Measurements from ENCODE around the gene H2BK1. TPM values are rescaled to one million over a fixed set of nuclear protein-coding genes. Genes with fewer than 3 reads are reported as not detected.
A peak's percentile ranks its signal among the peaks of the same experiment; 100 is the strongest.

Gene H2BK1
- total RNA-seq, 1 donor from 2014 or later = not detected

- Histone ChIP-seq H3K27ac (replicated peaks) (no peak overlapping the region), H3K4me1 (peaks cover 8% of the 10 kb centered on the region), H3K27me3 (ENCODE audit: low read depth) (peaks cover 24% of the 10 kb centered on the region), H3K36me3 (no peaks in the 10 kb centered on the region), H3K4me3 (no peak overlapping the region), H3K9me3 (replicated peaks) (no peaks in the 10 kb centered on the region)
- no peak for DNase-seq
- no peak for TF ChIP-seq CTCF (IDR thresholded peaks at IDR 0.05; ENCODE audit: borderline replicate concordance)
- intact Hi-C loops (cut with micrococcal nuclease) = no loop called here
Observed at GRCh38 chr7:151192002-151192539, 18.2 kb downstream of the H2BK1 start.

- Histone ChIP-seq H3K27me3 (ENCODE audit: low read depth) (peaks cover 27% of the 10 kb centered on the region), H3K36me3 (no peaks in the 10 kb centered on the region), H3K9me3 (replicated peaks) (no peaks in the 10 kb centered on the region), H3K27ac (replicated peaks) (no peak overlapping the region), H3K4me3 (no peak overlapping the region), H3K4me1 (peaks cover 8% of the 10 kb centered on the region)
- TF ChIP-seq CTCF (IDR thresholded peaks at IDR 0.05; ENCODE audit: borderline replicate concordance) = no peak
- DNase-seq = no peak
- intact Hi-C loops (cut with micrococcal nuclease) = no loop called here
Observed at GRCh38 chr7:151191544-151191943, 18.7 kb downstream of the H2BK1 start.

- intact Hi-C loops (cut with micrococcal nuclease) = no loop called here
- no peak overlapping the region for H3K27ac ChIP-seq (replicated peaks)
Observed at GRCh38 chr7:151189038-151189437, 21.2 kb downstream of the H2BK1 start.

GRCh38 chr7:151188252-151188542 lies 22.1 kb downstream of the H2BK1 start:
- DNase-seq = no peak
- H3K9me3 ChIP-seq (replicated peaks) = no peaks in the 10 kb centered on the region
- TF ChIP-seq CTCF (IDR thresholded peaks at IDR 0.05; ENCODE audit: borderline replicate concordance) = no peak
- peak overlapping the region; percentile 69 for H3K4me3 ChIP-seq
- H3K4me1 ChIP-seq = peaks cover 21% of the 10 kb centered on the region
- H3K27ac ChIP-seq (replicated peaks) = peak overlapping the region; percentile 96
- H3K36me3 ChIP-seq = peaks cover 3% of the 10 kb centered on the region
- peaks cover 11% of the 10 kb centered on the region for H3K27me3 ChIP-seq (ENCODE audit: low read depth)
- intact Hi-C loops (cut with micrococcal nuclease) = no loop called here

More at GRCh38 chr7:151189038-151189437, 21.2 kb downstream of the H2BK1 start:
- no peaks in the 10 kb centered on the region for H3K9me3 ChIP-seq (replicated peaks)
- H3K27me3 ChIP-seq (ENCODE audit: low read depth) = peaks cover 11% of the 10 kb centered on the region
- no peaks in the 10 kb centered on the region for H3K36me3 ChIP-seq
- no peak for TF ChIP-seq CTCF (IDR thresholded peaks at IDR 0.05; ENCODE audit: borderline replicate concordance)
- no peak overlapping the region for H3K4me3 ChIP-seq
- no peak for DNase-seq
- H3K4me1 ChIP-seq = peaks cover 15% of the 10 kb centered on the region

GRCh38 chr7:151187409-151188251 lies 22.7 kb downstream of the H2BK1 start:
- Histone ChIP-seq H3K4me3 (peak overlapping the region; percentile 69), H3K36me3 (peaks cover 3% of the 10 kb centered on the region), H3K4me1 (peaks cover 26% of the 10 kb centered on the region), H3K27ac (replicated peaks) (peak overlapping the region; percentile 96), H3K9me3 (replicated peaks) (no peaks in the 10 kb centered on the region), H3K27me3 (ENCODE audit: low read depth) (peaks cover 11% of the 10 kb centered on the region)
- peak; percentile 62 for DNase-seq
- TF ChIP-seq CTCF (IDR thresholded peaks at IDR 0.05; ENCODE audit: borderline replicate concordance) = no peak
- intact Hi-C loops (cut with micrococcal nuclease) = no loop called here
